Measurements from ENCODE around the gene NHS.

GRCh38 chrX:17549107-17549651, 174.2 kb downstream of the NHS start:
- TF ChIP-seq CTCF (IDR thresholded peaks at IDR 0.05) (no peak), ZFX (IDR thresholded peaks at IDR 0.05; ENCODE audit: borderline replicate concordance) (no peak)
